CD4-positive, alpha-beta T cell treated with Interleukin-17A for 1 hour (primary cell): ENCODE measurements around the gene ABCG2.

Experiments
- DNase-seq: peaks from one replicate; pipeline ENCODE4 v3.0.0-alpha.2; 2020

Gene ABCG2

DNA sequence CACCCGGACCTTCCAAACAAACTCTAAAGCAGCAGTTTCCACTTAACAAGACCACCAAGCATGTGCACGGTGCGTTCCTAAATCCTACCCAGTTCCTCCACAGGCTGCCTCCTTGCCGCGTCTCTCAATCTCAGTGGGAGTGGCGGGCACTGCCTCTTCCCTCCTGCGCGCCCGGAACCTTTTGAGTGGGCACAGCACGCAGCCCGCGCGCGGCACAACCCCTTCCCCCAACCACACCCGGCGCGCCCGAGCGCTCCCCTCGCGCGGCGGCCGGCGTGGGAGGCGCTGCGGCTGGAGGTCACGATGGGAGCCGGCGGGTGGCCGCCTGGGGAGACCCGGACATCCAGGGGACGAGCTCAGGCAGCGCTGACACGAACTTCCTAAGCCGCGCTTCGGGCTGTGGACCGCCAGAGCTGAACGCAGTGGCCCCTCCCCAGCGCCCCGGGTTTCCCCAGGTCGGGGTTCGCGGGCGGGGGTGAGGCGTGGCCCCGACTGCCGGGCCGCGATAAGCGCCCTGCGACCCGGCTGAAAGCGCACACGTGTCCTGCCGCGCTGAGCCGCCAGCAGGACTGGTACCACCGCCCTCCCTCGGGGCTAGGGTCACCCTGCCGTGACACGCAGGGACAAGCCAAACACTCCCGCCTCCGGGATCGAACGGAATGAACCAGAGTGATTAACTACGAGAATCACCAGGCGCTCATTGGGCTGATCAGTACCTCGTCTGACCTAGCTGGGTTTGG, at the start of gene ABCG2:
Gene ABCG2 (minus strand): TSS at position 151 of the 740 bp plus-strand sequence. CDS start 18,644 bp downstream, outside the sequence.
- peak; percentile 16 for DNase-seq

DNA sequence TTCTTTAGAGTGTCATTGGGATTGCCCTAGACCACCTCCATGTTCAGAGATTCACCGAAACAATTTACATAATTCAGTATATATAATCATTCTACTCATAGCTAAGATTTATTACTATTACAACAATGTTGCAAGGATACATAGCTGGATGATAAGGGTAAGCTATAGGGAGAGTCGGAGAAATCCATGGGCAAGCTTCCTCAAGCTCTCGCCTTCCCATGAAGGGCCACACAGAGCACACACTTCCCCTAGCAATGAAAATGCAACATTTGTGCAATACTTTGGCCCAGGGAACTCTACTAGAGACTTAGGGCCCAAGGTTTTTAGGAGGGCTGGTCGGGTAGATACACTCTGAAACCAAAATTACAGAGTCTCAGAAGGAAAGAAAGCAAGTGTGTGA, 49.7 kb upstream of the ABCG2 start:
- DNase-seq: no peak

DNA sequence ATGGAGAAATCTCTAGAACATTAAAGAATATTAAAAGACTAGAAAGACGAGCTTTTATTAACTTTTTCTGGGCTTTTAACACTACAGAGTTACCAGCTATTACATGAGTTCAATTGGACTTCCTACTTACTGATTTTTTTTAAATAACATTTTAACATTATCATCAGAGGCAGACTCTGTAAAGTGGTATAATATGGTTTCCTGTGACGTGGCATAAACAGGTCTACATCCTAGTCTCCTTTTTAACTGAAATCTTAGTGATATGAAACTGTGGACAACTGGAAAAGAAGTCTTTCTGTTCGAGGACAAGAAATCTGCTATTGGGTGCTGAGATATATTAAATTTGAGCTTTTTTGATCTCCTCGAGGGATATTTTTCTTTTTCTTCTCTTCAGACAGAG, 48.7 kb upstream of the ABCG2 start:
- DNase-seq: no peak

DNA sequence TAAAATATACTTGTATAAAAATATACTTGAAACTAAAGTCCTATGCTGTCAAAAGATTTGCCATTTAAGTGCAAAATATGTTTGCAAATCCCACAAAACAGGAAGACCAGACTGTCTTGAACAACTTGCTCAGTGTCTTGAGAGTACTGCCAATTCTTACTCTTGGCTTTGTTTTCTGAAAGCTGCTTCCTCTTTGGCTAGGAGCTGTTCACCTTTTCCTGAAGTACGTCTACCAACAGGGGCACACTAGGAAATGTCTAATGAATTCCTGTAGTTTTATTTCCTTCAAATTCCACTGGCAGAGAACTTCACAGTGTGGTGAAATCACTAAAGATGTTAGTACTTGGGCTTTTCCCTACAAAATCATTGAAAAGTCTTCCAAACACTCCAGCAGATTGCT, 46.4 kb upstream of the ABCG2 start:
- no peak for DNase-seq

DNA sequence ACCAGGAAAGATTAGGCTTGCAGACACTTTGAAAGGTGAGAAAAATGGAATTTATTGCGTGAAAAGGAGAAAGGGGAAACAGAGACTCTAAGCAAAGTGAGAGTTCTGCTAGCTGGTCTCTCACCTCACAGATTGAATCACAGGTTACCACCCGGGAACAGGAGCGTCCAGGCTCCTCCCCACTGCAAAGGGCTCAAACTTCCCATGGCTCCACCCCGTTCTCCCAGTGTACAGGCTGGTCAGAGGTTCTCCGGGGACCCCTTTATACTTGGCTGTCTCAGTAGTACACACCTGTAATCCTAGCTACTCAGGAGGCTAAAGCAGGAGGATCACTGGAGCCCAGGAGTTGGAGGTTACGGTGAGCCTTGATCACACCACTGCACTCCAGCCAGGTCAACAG, 44.0 kb upstream of the ABCG2 start:
- DNase-seq: no peak

DNA sequence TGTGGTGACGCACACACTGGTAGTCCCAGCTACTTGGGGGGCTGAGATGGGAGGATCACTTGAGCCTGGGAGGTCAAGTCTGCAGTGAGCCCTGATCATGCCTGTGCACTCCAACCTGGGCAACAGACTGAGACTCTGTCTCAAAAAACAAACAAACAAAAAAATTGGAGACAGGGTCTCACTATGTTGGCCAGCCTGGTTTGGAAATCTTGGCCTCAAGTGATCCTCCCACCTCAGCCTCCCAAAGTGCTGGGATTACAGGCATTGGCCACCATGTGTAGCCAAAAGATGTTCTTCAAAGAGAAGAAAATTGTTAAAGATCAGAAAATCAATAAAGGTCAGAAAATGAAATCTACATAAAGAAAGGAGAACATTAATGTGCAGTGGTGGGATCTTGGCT, 41.7 kb upstream of the ABCG2 start:
- no peak for DNase-seq

DNA sequence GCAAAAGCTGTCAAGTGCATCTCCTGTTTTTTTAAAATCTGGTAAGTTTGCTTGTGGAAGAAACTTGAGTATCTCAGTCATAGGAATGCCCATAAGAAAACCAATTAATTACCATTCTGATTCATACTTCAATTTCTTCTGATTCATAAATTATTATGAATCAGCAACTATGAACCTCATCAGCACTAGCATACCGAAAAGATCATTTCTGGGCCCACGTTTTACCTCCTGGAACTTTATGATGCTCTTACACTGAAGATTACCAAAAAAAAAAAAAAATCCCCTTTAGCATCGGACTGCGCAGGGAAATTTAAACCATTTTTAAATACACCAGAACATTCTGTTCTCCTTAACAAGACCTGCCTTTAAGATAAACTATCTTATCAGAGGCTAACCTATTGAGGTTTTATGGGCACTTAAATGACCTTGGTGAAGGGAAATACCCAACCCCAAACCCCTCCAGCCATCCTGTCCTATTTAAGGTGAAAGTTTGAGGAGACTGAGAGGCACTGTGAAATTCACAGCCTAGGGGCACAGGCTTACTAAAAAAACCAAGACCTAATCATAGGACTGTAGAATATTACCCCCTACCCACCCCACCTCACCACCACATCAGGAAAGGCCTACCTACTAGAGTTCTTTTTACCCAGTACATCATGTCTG, 38.2 kb upstream of the ABCG2 start:
- no peak for DNase-seq

DNA sequence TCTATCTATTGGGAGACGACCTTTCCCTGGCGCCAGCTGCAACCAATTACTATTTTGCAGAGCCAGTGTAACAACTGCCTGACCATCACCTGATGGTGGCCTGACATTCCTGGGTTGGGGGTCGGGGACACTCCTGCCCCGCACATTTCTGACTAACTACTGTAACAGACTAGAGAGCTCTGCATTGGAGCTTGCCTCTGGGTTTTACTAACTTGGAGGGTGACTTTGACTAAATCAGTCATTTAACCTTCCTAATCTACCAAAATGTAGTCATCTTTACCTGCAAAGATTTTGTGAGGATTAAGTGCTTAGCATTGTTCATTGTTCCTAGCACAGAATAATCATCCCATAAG, 37.5 kb upstream of the ABCG2 start:
- no peak for DNase-seq

DNA sequence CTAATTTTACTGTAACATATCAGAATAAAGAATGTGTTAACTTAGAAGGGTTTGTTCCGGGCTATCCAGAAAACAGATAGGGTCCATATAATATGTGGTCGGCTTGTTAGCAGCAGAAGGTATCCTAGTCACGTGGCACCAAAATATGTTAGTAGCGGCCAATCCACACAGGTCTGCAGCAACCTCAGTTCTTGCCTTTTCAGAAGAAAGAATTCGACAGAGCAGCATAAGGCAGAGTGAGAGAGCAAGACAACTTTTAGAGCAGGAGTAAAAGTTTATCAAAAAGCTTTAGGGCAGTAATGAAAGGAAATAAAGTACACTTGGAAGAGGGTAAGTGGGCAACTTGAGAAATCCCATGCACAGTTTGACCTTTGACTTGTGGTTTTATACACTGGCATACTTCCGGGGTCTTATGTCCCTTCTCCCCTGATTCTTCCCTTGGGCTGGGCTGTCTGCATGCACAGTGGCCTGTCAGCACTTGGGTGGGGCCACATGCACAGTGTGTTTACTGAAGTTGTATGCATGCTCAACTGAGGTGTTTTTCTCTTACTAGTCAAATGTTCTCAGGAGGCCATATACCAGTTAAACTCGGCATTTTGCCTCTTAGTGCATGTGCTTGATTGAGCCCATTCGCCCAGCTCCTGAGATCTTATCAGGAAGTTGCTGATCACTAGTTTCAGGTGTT, 37.0 kb upstream of the ABCG2 start:
- no peak for DNase-seq

DNA sequence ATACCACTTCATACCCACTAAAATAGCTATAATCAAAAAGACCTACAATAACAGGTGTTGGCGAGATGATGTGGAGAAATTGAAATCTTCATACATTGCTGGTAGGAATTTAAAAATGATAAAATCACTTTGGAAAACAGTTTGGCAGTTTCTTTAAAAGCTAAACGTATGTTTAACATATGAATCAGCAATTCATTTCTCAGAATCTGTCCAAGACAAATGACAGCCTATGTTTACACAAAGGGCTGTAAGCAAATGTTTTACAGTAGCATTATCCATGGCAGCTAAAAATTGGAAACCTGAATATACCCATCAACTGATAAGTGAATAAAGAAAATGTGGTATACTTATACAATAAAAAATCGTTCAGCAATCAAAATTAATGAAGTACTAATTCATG, 33.0 kb upstream of the ABCG2 start:
- no peak for DNase-seq

DNA sequence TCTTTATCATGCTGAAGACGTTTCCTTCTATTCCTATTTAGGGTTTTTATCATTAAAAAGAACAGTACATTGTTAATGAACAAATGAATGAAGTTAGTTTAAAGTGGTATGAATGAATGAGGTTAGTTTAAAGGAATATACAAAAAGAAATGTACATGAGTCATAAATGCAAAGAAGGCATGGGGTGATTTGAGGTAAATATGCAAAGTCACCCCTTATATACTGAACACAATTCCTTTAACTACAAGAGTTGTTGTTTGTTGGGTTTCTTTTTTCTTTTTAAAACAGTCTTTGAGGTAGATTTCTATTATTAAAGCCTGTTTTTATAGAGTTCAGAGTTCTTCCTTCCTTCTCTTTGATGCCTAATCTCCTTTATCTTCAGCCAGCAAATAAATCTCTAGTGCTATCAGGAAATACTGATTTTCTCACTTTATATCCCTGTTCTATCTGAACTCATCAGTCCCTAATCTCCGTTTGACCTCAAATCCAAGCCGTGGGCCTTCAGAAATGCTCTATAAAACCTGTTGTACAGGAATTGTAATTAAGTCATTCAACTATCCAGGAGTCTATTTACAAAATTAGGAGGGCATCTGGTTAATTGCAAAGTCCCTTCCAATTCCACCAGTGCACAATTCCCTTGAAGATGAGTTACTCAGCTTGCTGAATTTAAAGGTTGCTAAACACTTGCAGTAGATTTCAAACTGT, 31.6 kb upstream of the ABCG2 start:
- DNase-seq: no peak

DNA sequence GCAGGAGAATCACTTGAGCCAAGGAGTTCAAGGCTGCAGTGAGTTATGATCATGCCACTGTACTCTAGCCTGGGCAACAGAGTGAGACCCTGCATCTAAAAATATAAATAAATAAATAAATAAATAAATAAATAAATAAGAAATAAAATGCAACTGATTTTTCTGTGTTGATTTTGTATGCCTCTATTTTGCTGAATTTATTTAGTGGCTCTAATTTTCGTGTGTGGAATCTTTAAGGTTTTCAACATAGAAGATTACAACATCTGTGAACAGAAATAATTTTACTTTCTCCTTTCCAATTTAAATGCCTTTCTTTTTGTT, 30.9 kb upstream of the ABCG2 start:
- DNase-seq: no peak

DNA sequence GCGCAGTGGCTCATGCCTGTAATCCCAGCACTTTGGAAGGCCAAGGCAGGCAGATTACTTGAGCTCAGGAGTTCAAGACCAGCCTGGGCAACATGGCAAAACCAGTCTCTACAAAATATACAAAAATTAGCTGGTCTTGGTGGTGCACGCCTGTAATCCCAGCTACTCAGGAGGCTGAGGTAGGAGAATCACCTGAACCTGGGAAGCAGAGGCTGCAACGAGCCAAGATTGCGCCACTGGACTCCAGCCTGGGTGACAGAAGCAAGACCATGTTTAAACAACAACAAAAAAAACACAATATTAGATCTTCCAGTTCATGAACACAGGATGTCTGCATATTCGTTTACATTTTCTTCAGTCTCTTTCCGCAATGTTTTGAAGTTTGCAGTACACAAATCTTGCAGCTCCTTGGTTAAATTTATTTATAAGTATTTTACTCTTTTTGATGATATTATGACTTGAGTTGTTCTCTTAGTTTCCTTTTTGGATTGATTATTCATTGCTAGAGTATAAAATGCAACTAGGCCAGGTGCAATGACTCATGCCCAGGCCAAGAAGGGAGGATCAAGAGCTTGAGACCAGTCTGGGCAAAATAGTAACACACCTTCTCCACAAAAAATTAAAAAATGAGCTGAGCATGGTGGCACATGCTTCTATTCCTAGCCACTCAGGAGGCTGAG, 30.4 kb upstream of the ABCG2 start:
- DNase-seq: no peak

DNA sequence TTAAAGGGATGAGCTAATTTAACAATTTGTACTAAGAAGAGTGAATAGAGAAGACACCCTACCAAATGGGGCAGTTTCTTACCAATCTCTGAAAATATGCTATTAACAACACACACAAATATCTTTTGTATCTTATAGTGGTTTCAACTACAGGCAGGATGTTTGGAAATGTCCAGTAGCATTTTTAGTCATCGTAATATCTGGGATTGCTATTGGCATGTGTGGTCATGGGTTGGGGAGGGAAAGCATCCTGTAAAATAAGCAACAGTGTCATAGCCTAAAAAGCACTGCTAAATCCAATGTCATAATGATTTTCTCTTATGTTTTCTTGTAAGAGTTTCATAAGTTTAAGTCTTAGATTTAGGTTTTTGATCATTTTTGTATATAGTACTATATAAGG, 29.3 kb upstream of the ABCG2 start:
- DNase-seq: no peak

DNA sequence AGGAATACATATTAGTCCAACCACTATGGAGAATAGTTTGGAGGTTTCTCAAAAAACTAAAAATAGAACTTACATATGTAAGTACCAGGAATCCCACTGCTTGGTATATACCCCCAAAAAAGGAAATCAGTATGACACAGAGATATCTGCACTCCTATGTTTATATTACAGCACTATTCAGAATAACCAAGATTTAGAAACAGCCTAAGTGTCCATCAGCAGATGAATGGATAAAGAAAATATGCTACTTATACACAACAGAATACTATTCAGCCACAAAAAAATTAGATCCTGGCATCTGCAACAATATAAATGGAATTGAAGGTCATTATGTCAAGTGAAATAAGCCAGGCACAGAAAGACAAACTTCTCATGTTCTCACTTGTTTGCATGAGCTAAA, 27.5 kb upstream of the ABCG2 start:
- DNase-seq: no peak

DNA sequence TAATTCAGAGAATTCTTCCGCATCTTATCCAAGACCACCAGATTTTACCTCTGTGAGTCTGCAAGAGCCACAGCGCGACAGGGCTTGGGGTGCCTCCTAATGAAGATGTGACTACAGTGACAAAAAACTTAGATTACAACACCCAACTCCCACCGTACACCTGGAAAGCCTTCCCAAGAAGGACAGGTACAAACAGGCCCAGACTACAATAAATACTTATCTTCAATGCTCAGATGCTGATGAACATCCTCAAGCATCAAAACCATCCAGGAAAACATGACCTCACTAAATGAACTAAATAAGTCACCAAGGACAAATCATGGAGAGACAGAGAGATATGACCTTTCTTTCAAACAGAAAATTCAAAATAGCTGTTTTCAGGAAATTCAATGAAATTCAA, 20.8 kb upstream of the ABCG2 start:
- no peak for DNase-seq

DNA sequence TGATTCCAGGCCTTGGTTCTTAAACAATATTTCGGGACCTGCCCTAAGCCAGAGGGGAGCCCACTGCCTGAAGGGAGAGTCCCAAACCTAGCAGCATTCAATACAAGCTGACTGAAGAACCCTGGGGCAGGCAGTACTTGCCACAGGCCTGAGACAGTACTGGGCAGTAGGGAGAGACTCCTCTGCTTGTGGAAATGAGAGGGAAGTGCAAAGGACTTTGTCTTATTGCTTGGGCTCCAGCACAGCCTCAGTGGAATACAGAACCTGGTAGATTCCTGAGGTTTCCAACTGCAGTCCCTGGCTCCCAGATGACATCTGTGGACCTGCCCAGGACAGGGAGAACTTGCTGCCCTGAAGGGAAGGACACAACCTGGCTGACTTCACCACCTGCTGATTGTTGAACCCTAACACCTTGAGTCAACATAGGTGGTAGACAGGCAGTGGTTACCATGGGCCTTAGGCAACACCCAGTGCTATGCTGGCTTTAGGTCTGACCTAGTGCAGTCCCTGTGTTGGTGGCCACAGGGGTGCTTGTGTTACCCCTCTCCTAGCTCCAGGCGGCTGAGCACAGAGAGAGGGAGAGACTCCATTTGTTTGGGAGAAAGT, 20.3 kb upstream of the ABCG2 start:
- DNase-seq: no peak

DNA sequence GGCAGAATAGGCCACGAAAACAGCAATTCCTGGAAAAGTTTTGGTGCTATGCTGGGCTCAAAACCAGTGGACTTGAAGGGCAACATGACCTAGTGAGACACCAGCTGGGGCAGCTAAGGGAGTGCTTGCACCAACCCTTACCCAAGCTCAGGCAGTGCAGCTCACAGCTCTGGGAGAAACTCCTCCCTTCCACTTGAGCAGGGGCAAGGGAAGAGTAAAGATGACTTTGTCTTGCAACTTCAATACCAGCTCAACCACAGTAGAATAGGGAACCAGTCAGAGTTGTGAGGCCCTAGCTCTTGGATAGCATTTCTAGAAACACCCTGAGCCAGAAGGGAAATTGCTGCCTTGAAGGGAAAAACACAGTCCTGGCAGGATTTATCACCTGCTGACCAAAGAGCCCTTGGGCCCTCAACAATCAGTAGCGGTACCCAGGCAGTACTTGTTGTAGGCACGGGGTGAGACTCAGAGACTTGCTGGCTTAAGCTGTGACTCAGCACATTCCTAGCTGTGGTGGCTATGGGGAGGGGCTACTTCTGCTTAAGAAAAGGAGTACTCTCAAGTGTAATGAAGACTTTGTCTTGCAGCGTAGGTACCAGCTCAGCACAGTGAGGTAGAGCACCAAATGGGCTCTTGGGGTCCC, 19.7 kb upstream of the ABCG2 start:
- no peak for DNase-seq

DNA sequence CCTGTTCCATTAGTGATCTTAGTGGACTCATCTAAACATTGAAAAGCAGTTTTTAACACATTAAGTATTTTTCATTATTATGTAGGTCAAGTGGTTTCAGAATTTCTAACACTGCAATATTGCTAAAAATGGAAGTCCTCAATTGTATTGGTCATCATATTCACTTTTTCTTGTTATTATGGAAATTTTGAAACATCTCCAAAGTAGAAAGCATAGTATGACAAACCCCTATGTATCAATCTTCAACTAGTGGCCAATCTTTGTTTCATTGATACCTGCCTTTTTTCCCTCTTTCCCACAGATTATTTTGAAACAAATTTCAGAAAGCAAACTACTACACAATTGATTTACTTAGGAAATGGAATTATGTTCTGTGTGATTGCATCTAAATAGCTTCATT, 14.5 kb upstream of the ABCG2 start:
- no peak for DNase-seq

DNA sequence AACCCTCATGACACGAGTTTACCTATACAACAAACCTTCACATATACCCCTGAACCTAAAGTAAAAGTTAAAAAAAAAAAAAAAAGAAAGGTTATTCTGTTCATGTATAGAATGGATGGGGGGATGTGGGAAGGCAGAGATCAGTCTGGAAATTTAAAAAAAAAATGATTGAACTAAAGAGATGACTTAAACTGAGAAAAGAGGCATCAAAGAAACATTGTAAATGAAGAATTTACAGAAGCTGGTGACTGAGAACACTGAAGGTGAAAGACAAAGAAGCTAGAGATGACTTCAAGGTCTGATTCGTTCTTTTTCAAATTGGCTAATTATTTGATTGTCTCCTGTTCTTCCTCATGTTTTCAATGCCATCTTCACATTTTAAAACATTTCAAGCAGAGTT, 12.8 kb upstream of the ABCG2 start:
- no peak for DNase-seq

DNA sequence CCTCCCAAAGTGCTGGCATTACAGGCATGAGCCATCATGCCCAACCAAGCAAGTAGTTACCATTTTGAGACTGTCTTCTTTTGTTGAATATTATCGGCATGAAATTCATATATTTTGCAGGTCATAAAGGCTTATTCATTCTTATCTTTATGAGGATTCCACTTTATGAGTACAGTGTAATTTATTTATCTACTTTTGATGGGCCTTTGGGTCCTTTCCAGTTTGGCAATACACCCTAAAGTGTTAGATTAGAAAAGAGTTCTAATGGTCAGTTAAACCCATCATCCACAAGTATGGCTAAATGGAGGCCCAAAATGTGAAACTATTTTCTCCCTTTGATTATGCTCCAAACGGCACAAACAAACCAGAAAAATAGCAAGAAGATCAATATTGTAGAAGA, 10.9 kb upstream of the ABCG2 start:
- DNase-seq: no peak

DNA sequence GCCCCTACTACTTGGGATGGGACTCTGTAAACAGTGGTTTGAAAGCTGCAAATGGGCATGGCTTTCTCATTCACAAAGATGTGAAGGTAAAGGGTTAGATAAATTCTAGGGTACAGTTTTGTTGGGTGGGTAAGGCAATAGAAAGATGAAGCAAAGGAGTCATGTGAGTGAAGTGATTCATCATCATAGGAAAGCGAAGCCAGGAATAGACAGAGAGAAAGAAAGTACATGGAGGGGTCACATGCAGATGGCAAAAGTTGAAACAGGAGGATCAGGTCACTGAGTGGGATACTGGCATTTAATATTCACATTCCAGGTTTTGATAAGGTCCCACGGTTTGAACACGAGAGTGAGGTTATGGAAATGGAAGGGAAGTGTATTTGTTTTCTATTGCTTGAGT, 8.2 kb upstream of the ABCG2 start:
- no peak for DNase-seq
